ENCODE measurements around the gene GOT2.

DNA sequence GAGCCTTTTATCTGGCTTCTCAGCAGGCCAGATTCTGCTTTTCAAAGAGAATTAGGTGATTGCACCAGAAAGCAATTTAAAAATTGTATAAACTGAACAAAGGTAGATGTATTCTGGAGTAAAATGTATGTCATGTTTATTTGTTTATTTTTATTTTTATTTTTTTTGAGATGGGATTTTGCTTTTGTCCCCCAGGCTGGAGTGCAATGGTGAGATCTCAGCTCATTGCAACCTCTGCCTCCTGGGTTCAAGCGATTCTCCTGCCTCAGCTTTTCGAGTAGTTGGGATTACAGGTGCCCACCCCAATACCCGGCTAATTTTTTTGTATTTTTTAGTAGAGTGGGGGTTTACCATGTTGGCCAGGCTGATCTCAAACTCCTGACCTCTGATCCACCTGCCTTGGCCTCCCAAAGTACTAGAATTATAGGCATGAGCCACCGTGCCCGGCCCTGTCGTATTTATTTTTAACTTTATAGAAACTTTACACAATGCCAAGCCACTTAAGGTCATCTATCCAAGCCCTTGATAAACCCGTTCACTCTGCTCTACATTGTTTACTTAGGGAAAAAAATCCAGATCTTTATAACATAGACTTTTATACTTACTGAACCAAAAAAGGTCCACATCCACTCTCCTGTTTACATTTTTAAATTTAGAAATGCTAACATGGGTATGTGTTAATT is 22.7 kb upstream of the GOT2 start:
- TF ChIP-seq POLR2AphosphoS5 (IDR thresholded peaks at IDR 0.05) = no peak
- no peak for TF ChIP-seq CTCF (IDR thresholded peaks at IDR 0.05)

Measured in prostate gland (tissue), 2 donors.